ENCODE measurements around the gene DUOX1.

Gene DUOX1

DNA sequence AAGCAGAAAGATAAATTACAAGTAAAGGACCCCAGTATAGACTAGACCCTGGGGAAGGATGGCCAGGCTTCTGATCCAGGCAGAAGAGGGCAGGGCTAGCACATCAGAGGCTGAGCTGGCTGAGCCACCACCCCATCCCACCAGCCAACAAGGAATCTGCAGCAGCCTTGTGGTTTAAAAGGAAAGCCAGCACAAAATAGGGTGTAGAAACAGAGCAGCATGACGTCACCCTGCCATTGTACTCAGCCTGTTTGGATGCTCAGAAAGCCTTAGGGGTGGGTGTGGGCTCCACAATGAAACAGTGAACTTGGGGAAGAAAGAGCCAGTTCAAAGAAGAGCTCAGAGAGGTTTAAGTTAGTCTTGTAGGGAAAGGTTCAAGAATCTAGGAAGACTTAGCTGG is 28.2 kb downstream of the DUOX1 start:
- TF ChIP-seq, protein P1, sequence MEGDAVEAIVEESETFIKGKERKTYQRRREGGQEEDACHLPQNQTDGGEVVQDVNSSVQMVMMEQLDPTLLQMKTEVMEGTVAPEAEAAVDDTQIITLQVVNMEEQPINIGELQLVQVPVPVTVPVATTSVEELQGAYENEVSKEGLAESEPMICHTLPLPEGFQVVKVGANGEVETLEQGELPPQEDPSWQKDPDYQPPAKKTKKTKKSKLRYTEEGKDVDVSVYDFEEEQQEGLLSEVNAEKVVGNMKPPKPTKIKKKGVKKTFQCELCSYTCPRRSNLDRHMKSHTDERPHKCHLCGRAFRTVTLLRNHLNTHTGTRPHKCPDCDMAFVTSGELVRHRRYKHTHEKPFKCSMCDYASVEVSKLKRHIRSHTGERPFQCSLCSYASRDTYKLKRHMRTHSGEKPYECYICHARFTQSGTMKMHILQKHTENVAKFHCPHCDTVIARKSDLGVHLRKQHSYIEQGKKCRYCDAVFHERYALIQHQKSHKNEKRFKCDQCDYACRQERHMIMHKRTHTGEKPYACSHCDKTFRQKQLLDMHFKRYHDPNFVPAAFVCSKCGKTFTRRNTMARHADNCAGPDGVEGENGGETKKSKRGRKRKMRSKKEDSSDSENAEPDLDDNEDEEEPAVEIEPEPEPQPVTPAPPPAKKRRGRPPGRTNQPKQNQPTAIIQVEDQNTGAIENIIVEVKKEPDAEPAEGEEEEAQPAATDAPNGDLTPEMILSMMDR (IDR thresholded peaks at IDR 0.05): no peak

DNA sequence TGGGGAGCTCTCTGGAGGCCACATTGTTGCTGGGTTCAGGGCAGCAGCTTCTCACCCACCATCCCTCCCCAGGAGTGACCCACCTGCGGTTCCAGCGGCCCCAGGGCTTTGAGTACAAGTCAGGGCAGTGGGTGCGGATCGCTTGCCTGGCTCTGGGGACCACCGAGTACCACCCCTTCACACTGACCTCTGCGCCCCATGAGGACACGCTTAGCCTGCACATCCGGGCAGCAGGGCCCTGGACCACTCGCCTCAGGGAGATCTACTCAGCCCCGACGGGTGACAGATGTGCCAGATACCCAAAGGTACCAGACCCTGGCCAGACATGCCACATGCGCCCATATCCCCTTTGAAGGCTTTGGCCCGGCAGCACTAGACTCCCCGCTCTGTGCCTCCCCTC is 31.9 kb downstream of the DUOX1 start:
- TF ChIP-seq, protein P1 (IDR thresholded peaks at IDR 0.05): no peak

DNA sequence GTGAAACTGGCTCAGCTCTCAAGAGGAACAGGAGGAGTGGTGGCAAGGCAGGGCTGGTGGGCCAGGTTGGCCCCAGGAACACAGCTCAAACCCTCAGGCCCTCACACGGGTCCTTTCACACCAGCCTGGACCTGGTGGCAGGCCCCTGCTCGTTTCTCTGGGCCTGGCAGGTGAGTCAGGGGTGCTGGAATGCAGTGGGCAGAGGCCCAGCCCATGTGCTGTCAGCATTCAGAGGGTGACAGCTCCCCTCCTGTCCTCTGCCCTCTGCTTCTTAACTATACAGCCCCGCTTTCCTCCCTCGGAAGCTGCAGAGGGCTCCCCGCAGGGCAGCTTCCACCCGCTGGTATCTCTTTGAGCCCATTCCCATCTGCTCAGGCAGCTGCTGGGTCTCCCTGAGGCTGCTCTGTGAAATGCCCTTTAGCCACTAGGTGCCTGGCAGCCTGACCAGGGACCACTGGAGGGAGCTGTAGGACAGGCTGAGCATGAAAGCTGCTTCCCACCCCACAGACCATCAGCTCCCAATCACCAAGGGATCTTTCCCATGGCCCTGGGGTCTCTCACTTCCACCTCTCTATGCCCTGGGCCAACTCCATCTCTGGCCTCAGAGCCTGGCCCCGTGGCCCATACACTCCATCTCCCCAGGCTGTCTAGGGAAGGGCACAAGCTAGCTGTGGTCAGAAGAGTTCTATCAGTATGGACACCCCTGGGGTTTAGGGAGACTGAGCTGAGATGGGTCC is 33.1 kb downstream of the DUOX1 start:
- TF ChIP-seq, protein P1 (IDR thresholded peaks at IDR 0.05): peak; percentile 64

DNA sequence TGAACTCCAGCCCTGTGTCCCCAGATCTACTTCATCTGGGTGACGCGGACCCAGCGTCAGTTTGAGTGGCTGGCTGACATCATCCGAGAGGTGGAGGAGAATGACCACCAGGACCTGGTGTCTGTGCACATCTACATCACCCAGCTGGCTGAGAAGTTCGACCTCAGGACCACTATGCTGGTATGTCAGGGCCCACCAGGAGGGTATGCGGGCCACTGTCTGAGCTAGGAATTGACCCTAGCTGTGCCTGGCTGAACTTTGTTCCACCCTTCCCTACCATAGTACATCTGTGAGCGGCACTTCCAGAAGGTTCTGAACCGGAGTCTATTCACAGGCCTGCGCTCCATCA is 33.7 kb downstream of the DUOX1 start:
- TF ChIP-seq, protein P1 (IDR thresholded peaks at IDR 0.05): no peak

DNA sequence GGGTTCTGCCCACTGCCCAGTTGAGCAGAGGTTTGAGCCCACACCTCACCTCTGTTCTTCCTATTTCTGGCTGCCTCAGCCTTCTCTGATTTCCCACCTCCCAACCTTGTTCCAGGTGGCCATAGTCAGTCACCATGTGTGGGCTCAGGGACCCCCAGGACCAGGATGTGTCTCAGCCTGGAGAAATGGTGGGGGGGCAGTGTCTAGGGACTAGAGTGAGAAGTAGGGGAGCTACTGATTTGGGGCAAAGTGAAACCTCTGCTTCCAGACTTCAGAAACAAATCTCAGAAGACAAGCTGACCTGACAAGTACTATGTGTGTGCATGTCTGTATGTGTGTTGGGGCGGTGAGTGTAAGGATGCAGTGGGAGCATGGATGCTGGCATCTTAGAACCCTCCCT is 35.1 kb downstream of the DUOX1 start:
- TF ChIP-seq, protein P1 (IDR thresholded peaks at IDR 0.05): no peak

DNA sequence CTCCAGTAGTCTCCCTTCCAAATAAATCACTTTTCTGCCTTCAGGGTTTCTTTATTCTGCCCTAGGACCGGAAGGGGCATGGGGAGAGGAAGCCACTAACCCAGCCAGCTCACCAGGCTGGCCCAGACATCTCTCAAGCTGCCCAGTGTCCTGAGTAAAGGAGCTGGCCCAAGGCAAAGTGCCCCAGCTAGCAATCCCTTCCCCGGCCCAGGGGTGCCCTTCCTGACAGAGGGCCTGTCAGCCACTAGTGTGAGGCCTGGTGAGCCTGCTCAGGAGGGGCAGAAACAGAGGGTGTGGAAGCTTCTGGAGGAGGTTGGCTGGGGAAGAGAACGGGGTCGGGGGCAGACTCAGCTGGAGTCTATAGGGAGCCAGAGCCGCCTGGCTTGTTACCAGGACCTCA is 35.7 kb downstream of the DUOX1 start:
- TF ChIP-seq, protein P1 (IDR thresholded peaks at IDR 0.05): no peak

DNA sequence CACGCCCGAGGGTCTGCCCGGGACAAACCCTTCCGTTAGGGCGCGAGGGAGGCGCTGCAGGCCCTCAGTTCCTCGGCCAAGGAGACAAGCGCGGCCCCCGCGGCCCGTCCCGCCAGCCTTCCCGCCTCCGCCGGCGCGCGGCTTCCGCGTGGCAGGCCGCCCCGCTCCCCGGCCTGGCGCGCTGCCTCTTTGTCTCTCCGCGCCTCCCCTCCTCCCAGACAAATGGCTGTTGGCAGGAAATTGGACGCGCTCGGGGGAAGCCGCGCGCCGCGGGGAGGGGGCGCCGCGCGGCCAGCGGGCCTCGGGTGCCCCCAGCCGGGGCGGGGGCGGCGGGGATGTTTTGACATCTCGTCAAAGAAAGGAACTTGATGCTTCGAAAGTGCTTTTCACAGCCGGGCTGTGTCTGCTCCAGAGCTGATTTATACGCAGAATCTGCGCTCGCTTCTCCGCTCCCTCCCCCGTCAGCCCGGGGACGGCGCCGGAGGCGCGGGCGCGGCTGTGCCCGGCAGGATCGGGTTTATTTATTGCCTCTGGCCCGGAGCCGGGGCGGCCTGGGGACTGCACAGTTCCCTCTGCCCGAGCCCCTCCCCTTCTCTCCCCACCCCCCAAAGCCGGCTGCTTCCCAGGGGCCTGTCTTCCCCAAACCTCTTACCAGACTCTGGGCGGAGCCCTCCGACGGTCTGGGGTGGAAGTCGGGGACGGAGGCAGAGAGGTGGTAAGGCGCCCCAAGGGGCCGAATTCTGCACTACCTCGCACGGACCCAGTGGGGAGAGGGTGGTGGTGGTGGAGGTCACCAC is 37.2 kb downstream of the DUOX1 start:
- TF ChIP-seq, protein P1 (IDR thresholded peaks at IDR 0.05): peak; percentile 56

Measured in LNCAP (cell line).